Heart right ventricle (tissue), 16 donors: ENCODE results near the gene SP2. TPM values are rescaled to one million over a fixed set of nuclear protein-coding genes. Genes with fewer than 3 reads are reported as not detected.
"Not testable (repeated sequence)": the region's sequence is repeated elsewhere in the genome, so short reads cannot be mapped to it uniquely, and the experiment has no call there.

Source experiments
- ATAC-seq, 8 donors: fragments of 200-7000 bp; cut with Tn5 transposase; one replicate each; pipeline ENCODE4 v1.9.1; 2020; ENCODE audit warnings: mild to moderate bottlenecking in 8 of 8, moderate library complexity in 8 of 8, moderate number of reproducible peaks in 1 of 8
- DNase-seq, 2 donors: peaks; one replicate each; pipeline ENCODE4 v3.0.0-alpha.2; 2020
- H3K27ac ChIP-seq, 10 donors: fragments of 200-600 bp; sonication (generic) in 2 of 10; one replicate each; pipeline versions ENCODE4 v1.5.0 to v1.8.0; 2020 to 2022; ENCODE audit warnings: mild to moderate bottlenecking in 3 of 10
- H3K27me3 ChIP-seq, 7 donors: fragments of 200-600 bp; one replicate each; pipeline ENCODE4 v1.8.0; 2021 to 2022; ENCODE audit warnings: mild to moderate bottlenecking in 2 of 7
- H3K36me3 ChIP-seq, 9 donors: fragments of 200-600 bp; sonication (generic) in 1 of 9; one replicate each; pipeline versions ENCODE4 v1.5.0 to v1.8.0; 2020 to 2022; ENCODE audit warnings: mild to moderate bottlenecking in 2 of 9
- H3K4me1 ChIP-seq, 9 donors: fragments of 200-600 bp; sonication (generic) in 1 of 9; one replicate each; pipeline versions ENCODE4 v1.5.0 to v1.8.0; 2020 to 2022; ENCODE audit warnings: mild to moderate bottlenecking in 4 of 9
- H3K4me3 ChIP-seq, 10 donors: fragments of 200-600 bp; sonication (generic) in 2 of 10; one replicate each; pipeline versions ENCODE4 v1.5.0 to v1.8.0; 2020 to 2022; ENCODE audit warnings: mild to moderate bottlenecking in 7 of 10, moderate library complexity in 2 of 10
- H3K9me3 ChIP-seq, 11 donors: fragments of 200-600 bp in 10 of 11; sonication (generic) in 2 of 11; one replicate each; pipeline versions ENCODE4 v1.5.0 to v1.8.0; 2013 to 2022; ENCODE audit warnings: mild to moderate bottlenecking in 2 of 11, control low read depth in 1 of 11, moderate library complexity in 1 of 11
- WGBS, 2 donors: extraction: QIAGEN DNeasy Blood & Tissue Kit; methylation state at CpG; one replicate each; pipeline ENCODE4 v1.1.7; 2013; ENCODE audit warnings: inconsistent platforms in 1 of 2; 5-methylcytosine and 5-hydroxymethylcytosine counted together
- intact Hi-C, 10 donors: fragments of 100-400 bp; cut with DNase I; formaldehyde crosslinking; loops; one replicate each; pipeline versions ENCODE4 v1.11.1 to v1.14.2; 2022
- polyA plus RNA-seq, 2 donors: library from polyadenylated mRNA; stranded (reverse); fragments of 200-250 nt; gene quantifications; one replicate each; pipeline ENCODE4 v1.2.3, GENCODE V29; 2013
- total RNA-seq, 10 donors: library from RNA; stranded (reverse); fragmentation: NEBNext Ultra II Directional in 3 of 10; extraction: Animal tissue kit (Norgen Biotek cat#: 25700) in 3 of 10; gene quantifications; one replicate each; pipeline versions ENCODE4 v1.2.1 to v1.2.4, GENCODE V29; 2021 to 2023
- TF ChIP-seq, protein P1 (sequence below), 9 donors: fragments of 200-600 bp; sonication (generic) in 2 of 9; IDR thresholded peaks; one replicate each; pipeline versions ENCODE4 v1.5.0 to v1.8.0; 2021 to 2022; ENCODE audit warnings: antibody characterized with exemption in 9 of 9, mild to moderate bottlenecking in 5 of 9, moderate library complexity in 1 of 9
- donor health status: Arrhythmogenic right ventricular cardiomyopathy.
- donor health status: ischemic (EF 13 %, LVEDD 7.1; RV severe dilation, severe dysfunction).
- donor health status: healthy with polysubstance abuse.
- donor health status: DM: no; HTN: yes; CAD: no.
- donor health status: DM: no; HTN: no; CAD: no.
- donor health status: ischemic (EF 25% LVEDD 6.9; RV normal size, moderate dysfunction).
- donor health status: ischemic (EF 25% LVEDD 5.7; RV mildly dilated, moderate dysfunction).
- donor health status: healthy.
- donor health status: DM: yes; HTN: yes; CAD: no.
- donor health status: Ischemic cardiomyopathy.
- donor health status: ischemic (EF 35%, LVEDD 5.7; RV mildly dilated, moderate dysfunction).
- donor health status: nonischemic (EF 11% LVEDD 7.7; RV severe dilation, severe dysfunction).
- donor health status: DM: yes; HTN: yes; CAD: no.
- donor health status: PGD.
- donor health status: ischemic (EF 29% LVEDD 5.4; RV normal size, mild dysfunction).
- donor health status: nonischemic (EF 23%, LVEDD 6.1; RV moderate dilation, normal function).

Gene SP2
- total and polyA plus RNA-seq, 12 donors = 4.3 to 18.3 (median 15.8) TPM

- ATAC-seq (no peak), DNase-seq (no peak)
- Histone ChIP-seq H3K4me1 (peaks cover 8 to 39% (median 24%) of the 10 kb centered on the region in 9 donors), H3K27ac (no peak overlapping the region), H3K36me3 (peaks cover 0 to 77% (median 13%) of the 10 kb centered on the region in 9 donors), H3K4me3 (no peak overlapping the region), H3K27me3 (no peaks in the 10 kb centered on the region), H3K9me3 (no peaks in the 10 kb centered on the region)
- TF ChIP-seq, protein P1, sequence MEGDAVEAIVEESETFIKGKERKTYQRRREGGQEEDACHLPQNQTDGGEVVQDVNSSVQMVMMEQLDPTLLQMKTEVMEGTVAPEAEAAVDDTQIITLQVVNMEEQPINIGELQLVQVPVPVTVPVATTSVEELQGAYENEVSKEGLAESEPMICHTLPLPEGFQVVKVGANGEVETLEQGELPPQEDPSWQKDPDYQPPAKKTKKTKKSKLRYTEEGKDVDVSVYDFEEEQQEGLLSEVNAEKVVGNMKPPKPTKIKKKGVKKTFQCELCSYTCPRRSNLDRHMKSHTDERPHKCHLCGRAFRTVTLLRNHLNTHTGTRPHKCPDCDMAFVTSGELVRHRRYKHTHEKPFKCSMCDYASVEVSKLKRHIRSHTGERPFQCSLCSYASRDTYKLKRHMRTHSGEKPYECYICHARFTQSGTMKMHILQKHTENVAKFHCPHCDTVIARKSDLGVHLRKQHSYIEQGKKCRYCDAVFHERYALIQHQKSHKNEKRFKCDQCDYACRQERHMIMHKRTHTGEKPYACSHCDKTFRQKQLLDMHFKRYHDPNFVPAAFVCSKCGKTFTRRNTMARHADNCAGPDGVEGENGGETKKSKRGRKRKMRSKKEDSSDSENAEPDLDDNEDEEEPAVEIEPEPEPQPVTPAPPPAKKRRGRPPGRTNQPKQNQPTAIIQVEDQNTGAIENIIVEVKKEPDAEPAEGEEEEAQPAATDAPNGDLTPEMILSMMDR (IDR thresholded peaks at IDR 0.05) = no peak
- intact Hi-C loops = no loop called here
- 93 to 97% methylated on average over 2 of the region's 2 CpGs for WGBS, 2 donors
Observed at GRCh38 chr17:47918991-47919390, 23.0 kb downstream of the SP2 start.

DNA sequence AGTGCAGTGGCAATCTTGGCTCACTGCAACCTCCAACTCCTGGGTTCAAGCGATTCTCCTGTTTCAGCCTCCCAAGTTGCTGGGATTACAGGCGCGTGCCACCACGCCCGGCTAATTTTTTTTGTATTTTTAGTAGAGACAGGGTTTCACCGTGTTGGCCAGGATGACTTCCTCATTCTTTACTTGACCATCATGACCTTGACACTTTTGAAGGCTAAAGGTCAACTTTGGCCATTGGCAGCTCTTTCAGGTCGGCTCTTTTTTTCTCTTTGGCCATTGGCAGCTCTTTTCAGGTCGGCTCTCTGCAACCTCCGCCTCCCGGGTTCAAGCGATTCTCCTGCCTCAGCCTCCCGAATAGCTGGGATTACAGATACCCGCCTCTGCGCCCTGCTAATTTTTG lies 23.9 kb downstream of the SP2 start:
- H3K4me3 ChIP-seq, intact Hi-C loops, ATAC-seq, DNase-seq, H3K27me3 ChIP-seq, H3K9me3 ChIP-seq, H3K27ac ChIP-seq: not testable (repeated sequence)
- 96 to 97% methylated on average over 14 of the region's 14 CpGs for WGBS, 2 donors
- peaks cover 0 to 86% (median 22%) of the 10 kb centered on the region in 9 donors for H3K36me3 ChIP-seq
- peaks cover 0 to 30% (median 22%) of the 10 kb centered on the region in 9 donors for H3K4me1 ChIP-seq

GRCh38 chr17:47924785-47925677 lies 29.0 kb downstream of the SP2 start:
- DNase-seq = no peak
- peaks cover 0 to 90% (median 38%) of the 10 kb centered on the region in 9 donors for H3K36me3 ChIP-seq
- 87% methylated on average over 23 of the region's 23 CpGs for WGBS, 2 donors

DNA sequence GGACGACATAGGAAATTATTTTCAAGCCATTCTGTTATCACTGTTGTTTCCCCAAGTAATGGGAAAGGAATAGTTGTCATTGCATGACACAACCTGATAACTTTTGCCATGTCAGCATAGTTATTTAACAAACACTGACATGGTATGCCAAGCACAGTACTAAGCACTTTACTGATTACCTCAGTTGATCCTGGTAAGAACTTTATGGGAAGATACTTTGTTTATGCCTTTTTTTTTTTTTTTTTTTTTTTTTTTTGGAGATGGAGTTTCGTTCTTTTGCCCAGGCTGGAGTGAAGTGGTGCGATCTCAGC lies 29.6 kb downstream of the SP2 start:
- Histone ChIP-seq H3K36me3 (peaks cover 0 to 96% (median 38%) of the 10 kb centered on the region in 9 donors), H3K27me3 (no peaks in the 10 kb centered on the region), H3K4me3 (no peak overlapping the region), H3K4me1 (peaks cover 0 to 22% (median 8%) of the 10 kb centered on the region in 9 donors), H3K27ac (no peak overlapping the region), H3K9me3 (no peaks in the 10 kb centered on the region)
- no peak for ATAC-seq
- TF ChIP-seq, protein P1 (IDR thresholded peaks at IDR 0.05) = no peak
- DNase-seq = no peak
- intact Hi-C loops = no loop called here
- 71 to 75% methylated on average over 3 of the region's 3 CpGs for WGBS, 2 donors

More at GRCh38 chr17:47924785-47925677, 29.0 kb downstream of the SP2 start:
- Histone ChIP-seq H3K27me3 (no peaks in the 10 kb centered on the region), H3K4me1 (peaks cover 0 to 22% (median 4%) of the 10 kb centered on the region in 9 donors), H3K4me3 (no peak overlapping the region), H3K27ac (no peak overlapping the region), H3K9me3 (no peaks in the 10 kb centered on the region)
- intact Hi-C loops = no loop called here
- TF ChIP-seq, protein P1 (IDR thresholded peaks at IDR 0.05) = no peak
- no peak for ATAC-seq
